ENCODE measurements around the gene ARHGAP4.

DNA sequence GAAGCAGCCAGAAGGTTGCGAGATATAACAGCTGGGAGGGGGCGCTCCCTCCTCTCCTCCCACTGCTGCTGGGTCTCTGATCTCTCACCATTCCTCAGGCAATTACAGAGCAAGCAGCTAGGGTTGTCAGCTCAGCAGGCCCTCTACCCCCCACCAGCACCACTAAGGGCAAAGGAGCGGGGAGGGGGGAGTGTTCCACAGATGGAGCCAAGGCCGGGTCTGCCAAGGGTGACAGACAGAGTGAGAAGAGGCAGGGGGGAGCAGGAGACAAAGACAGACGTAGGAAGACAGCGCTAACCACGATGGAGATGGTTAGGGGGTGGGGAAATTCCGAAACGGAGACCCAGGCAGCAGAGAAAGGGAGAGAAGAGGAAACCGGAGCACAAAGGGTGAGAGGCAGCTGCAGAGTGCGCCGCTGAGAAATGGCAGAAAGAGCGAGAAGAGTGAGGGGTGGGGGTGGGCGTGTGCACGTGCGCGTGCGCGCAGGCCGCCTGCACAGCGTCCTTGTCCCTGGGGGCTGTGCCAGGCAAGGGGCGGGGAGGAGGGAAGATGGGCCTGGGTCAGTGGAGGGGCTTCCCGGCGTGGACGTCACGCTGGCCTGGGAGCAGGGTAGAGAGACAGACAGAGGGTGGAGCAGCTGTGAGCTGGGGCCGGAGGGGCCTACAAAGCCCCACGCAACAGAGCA, 47.0 kb downstream of the ARHGAP4 start:
- TF ChIP-seq, protein P1, sequence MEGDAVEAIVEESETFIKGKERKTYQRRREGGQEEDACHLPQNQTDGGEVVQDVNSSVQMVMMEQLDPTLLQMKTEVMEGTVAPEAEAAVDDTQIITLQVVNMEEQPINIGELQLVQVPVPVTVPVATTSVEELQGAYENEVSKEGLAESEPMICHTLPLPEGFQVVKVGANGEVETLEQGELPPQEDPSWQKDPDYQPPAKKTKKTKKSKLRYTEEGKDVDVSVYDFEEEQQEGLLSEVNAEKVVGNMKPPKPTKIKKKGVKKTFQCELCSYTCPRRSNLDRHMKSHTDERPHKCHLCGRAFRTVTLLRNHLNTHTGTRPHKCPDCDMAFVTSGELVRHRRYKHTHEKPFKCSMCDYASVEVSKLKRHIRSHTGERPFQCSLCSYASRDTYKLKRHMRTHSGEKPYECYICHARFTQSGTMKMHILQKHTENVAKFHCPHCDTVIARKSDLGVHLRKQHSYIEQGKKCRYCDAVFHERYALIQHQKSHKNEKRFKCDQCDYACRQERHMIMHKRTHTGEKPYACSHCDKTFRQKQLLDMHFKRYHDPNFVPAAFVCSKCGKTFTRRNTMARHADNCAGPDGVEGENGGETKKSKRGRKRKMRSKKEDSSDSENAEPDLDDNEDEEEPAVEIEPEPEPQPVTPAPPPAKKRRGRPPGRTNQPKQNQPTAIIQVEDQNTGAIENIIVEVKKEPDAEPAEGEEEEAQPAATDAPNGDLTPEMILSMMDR (IDR thresholded peaks at IDR 0.05), result no peak
- no peak for TF ChIP-seq ZFX (IDR thresholded peaks at IDR 0.05; ENCODE audit: borderline replicate concordance)
